SK-N-SH (cell line): Measurements from ENCODE around the gene DCP1B. TPM values are rescaled to one million over a fixed set of nuclear protein-coding genes. Genes with fewer than 3 reads are reported as not detected.

ENCODE experiments used
- CTCF ChIA-PET: fragments of 300-600, 350-600 bp; formaldehyde crosslinking; extraction: SDS; loops from one replicate; lab custom pipeline; 2021; lab: Yijun Ruan, JAX
- POLR2A ChIA-PET: fragments of 350-600 bp; sonication (Branson Sonifier 250); formaldehyde crosslinking; extraction: SDS; loops from one replicate; lab custom pipeline; 2020; ENCODE audit warnings: antibody characterized with exemption, inconsistent platforms; lab: Yijun Ruan, JAX
- DNase-seq: peaks from one replicate; pipeline ENCODE4 v3.0.0; 2012
- H2AFZ ChIP-seq: fragments of 200-600 bp; sonication (generic); 2 replicates; pipeline ENCODE4 v1.8.1; 2016; ENCODE audit warnings: antibody characterized with exemption, mild to moderate bottlenecking, low read depth
- H3F3A ChIP-seq: fragments of 200-600 bp; sonication (generic); replicated peaks from 2 replicates; pipeline ENCODE3; 2016; ENCODE audit warnings: antibody characterized with exemption, mild to moderate bottlenecking; ENCODE audit not compliant: insufficient read depth
- H3K27ac ChIP-seq, 2 experiments: fragments of 200-500 bp in 1 of 2; fragments of 200-600 bp in 1 of 2; sonication (Bioruptor generic) in 1 of 2; sonication (generic), shearing (Covaris generic) in 1 of 2; 2 replicates each; pipeline versions ENCODE4 v1.5.1 to v1.6.1; 2014 to 2016; ENCODE audit warnings: low read depth in 2 of 2, inconsistent platforms in 1 of 2, low read length in 1 of 2, mild to moderate bottlenecking in 1 of 2, mixed read lengths in 1 of 2
- H3K27me3 ChIP-seq: fragments of 200-600 bp; sonication (generic), shearing (Covaris generic); 2 replicates; pipeline ENCODE4 v1.6.1; 2016; ENCODE audit warnings: mixed run types; ENCODE audit not compliant: insufficient read depth
- H3K36me3 ChIP-seq, 2 experiments: fragments of 200-500 bp in 1 of 2; fragments of 200-600 bp in 1 of 2; sonication (Bioruptor generic) in 1 of 2; sonication (generic) in 1 of 2; replicated peaks in 1 of 2; 2 replicates each; pipeline versions ENCODE3 to v1.5.1; 2014 to 2016; ENCODE audit warnings: low read length in 1 of 2, mild to moderate bottlenecking in 1 of 2; ENCODE audit not compliant: insufficient read depth in 2 of 2, control insufficient read depth in 1 of 2
- H3K4me1 ChIP-seq, 2 experiments: fragments of 200-500 bp in 1 of 2; fragments of 200-600 bp in 1 of 2; sonication (Bioruptor generic) in 1 of 2; sonication (generic), shearing (Covaris generic) in 1 of 2; 2 replicates each; pipeline versions ENCODE4 v1.5.1 to v1.6.1; 2014 to 2016; ENCODE audit warnings: low read depth in 1 of 2, low read length in 1 of 2, mixed run types in 1 of 2; ENCODE audit not compliant: insufficient read depth in 2 of 2, control insufficient read depth in 1 of 2
- H3K4me2 ChIP-seq: fragments of 200-600 bp; sonication (generic), shearing (Covaris generic); 2 replicates; pipeline ENCODE4 v1.6.1; 2017; ENCODE audit warnings: mixed run types
- H3K4me3 ChIP-seq, 2 experiments: fragments of 200-500 bp in 1 of 2; fragments of 200-600 bp in 1 of 2; sonication (Bioruptor generic) in 1 of 2; sonication (generic), shearing (Covaris generic) in 1 of 2; 2 replicates each; pipeline versions ENCODE4 v1.5.1 to v1.8.1; 2014 to 2016; ENCODE audit warnings: low read depth in 2 of 2, inconsistent platforms in 1 of 2, low read length in 1 of 2, mild to moderate bottlenecking in 1 of 2, mixed read lengths in 1 of 2, moderate library complexity in 1 of 2
- H3K79me2 ChIP-seq: fragments of 200-600 bp; sonication (generic); 2 replicates; pipeline ENCODE4 v1.8.1; 2017; ENCODE audit warnings: mild to moderate bottlenecking; ENCODE audit not compliant: insufficient read depth
- H3K9ac ChIP-seq: fragments of 200-600 bp; sonication (generic); 2 replicates; pipeline ENCODE4 v1.6.1; 2017; ENCODE audit warnings: mixed run types
- H3K9me2 ChIP-seq: fragments of 200-600 bp; sonication (generic); 2 replicates; pipeline ENCODE4 v1.6.1; 2017; ENCODE audit warnings: mixed run types
- H3K9me3 ChIP-seq: fragments of 200-600 bp; sonication (generic); 2 replicates; pipeline ENCODE4 v1.6.1; 2017; ENCODE audit warnings: mixed run types, mild to moderate bottlenecking, moderate library complexity
- H4K20me1 ChIP-seq: fragments of 200-600 bp; sonication (generic); 2 replicates; pipeline ENCODE4 v1.6.1; 2017; ENCODE audit warnings: mild to moderate bottlenecking, mixed run types; ENCODE audit not compliant: insufficient read depth
- ELF1 ChIP-seq: IDR thresholded peaks from 2 replicates; pipeline ENCODE4 v1.4.0; 2012
- FOSL2 ChIP-seq: IDR thresholded peaks from 2 replicates; pipeline ENCODE4 v1.4.0; 2012; ENCODE audit warnings: low read depth, mild to moderate bottlenecking, moderate library complexity, borderline replicate concordance
- FOXJ3 ChIP-seq: sonication (generic); formaldehyde crosslinking; IDR thresholded peaks from 2 replicates; pipeline ENCODE4 v1.5.1; 2020; ENCODE audit warnings: mild to moderate bottlenecking, missing genetic modification reagents
- FOXM1 ChIP-seq: IDR thresholded peaks from 2 replicates; pipeline ENCODE4 v1.4.0; 2012; ENCODE audit warnings: low read depth, mild to moderate bottlenecking
- GABPA ChIP-seq: IDR thresholded peaks from 2 replicates; pipeline ENCODE4 v1.4.0; 2012; ENCODE audit warnings: low read depth, mild to moderate bottlenecking
- GATA2 ChIP-seq: sonication (generic); formaldehyde crosslinking; IDR thresholded peaks from 2 replicates; pipeline ENCODE4 v1.5.0; 2020; ENCODE audit warnings: mild to moderate bottlenecking, missing genetic modification reagents
- JUND ChIP-seq: IDR thresholded peaks from 2 replicates; pipeline ENCODE4 v1.4.0; 2012
- MEF2A ChIP-seq: IDR thresholded peaks from 2 replicates; pipeline ENCODE4 v1.4.0; 2012; ENCODE audit warnings: low read depth, borderline replicate concordance
- NRF1 ChIP-seq: IDR thresholded peaks from 2 replicates; pipeline ENCODE4 v1.6.1; 2012; ENCODE audit warnings: low read depth, mild to moderate bottlenecking, low read length
- RAD21 ChIP-seq: IDR thresholded peaks from 2 replicates; pipeline ENCODE4 v1.6.1; 2012; ENCODE audit warnings: mild to moderate bottlenecking, low read length
- RXRA ChIP-seq: IDR thresholded peaks from 2 replicates; pipeline ENCODE4 v1.4.0; 2012; ENCODE audit warnings: low read depth, mild to moderate bottlenecking, borderline replicate concordance
- SIN3A ChIP-seq: IDR thresholded peaks from 2 replicates; pipeline ENCODE4 v1.6.1; 2012; ENCODE audit warnings: low read depth, mild to moderate bottlenecking, low read length, moderate library complexity, borderline replicate concordance
- SMC3 ChIP-seq: IDR thresholded peaks from 2 replicates; pipeline ENCODE4 v1.6.1; 2012; ENCODE audit warnings: low read depth, low read length, improper control_type of control experiment
- WGBS: methylation state at CpG from one replicate; pipeline ENCODE4 v1.1.6; 2017; ENCODE audit warnings: low lambda C conversion rate; 5-methylcytosine and 5-hydroxymethylcytosine counted together
- polyA plus RNA-seq, 3 experiments: library from polyadenylated mRNA; depleted of rRNA; stranded (reverse); fragments of >200 nt; gene quantifications; 2 replicates each; pipeline ENCODE4 v1.2.3, GENCODE V29; 2012
- TF ChIP-seq, protein P1 (sequence below): IDR thresholded peaks from 2 replicates; pipeline ENCODE4 v1.6.1; 2012; ENCODE audit warnings: mild to moderate bottlenecking, low read depth, low read length, moderate library complexity
- TF ChIP-seq, protein P2 (sequence below): IDR thresholded peaks from 2 replicates; pipeline ENCODE4 v1.4.0; 2012; ENCODE audit warnings: low read depth, borderline replicate concordance
- TF ChIP-seq, protein P3 (sequence below): IDR thresholded peaks from 2 replicates; pipeline ENCODE4; 2012
- TF ChIP-seq, protein P4 (sequence below): fragments of 200-600 bp; sonication (generic); IDR thresholded peaks from 2 replicates; pipeline ENCODE4 v1.6.1; 2017; ENCODE audit warnings: antibody characterized with exemption, mild to moderate bottlenecking, moderate library complexity
- TF ChIP-seq, protein P5 (sequence below): IDR thresholded peaks from 2 replicates; pipeline ENCODE4 v1.4.0; 2012; ENCODE audit warnings: low read depth, borderline replicate concordance
- TF ChIP-seq, protein P6 (sequence below): fragments of 150-350 bp; IDR thresholded peaks from 2 replicates; pipeline ENCODE4 v1.6.1; 2017; ENCODE audit warnings: antibody characterized with exemption, low read length, low read depth, borderline replicate concordance

DCP1B gene
- polyA plus RNA-seq, 1 of the 3 experiments (the other 2 are of a cell fraction) = 18.8 TPM

DNA sequence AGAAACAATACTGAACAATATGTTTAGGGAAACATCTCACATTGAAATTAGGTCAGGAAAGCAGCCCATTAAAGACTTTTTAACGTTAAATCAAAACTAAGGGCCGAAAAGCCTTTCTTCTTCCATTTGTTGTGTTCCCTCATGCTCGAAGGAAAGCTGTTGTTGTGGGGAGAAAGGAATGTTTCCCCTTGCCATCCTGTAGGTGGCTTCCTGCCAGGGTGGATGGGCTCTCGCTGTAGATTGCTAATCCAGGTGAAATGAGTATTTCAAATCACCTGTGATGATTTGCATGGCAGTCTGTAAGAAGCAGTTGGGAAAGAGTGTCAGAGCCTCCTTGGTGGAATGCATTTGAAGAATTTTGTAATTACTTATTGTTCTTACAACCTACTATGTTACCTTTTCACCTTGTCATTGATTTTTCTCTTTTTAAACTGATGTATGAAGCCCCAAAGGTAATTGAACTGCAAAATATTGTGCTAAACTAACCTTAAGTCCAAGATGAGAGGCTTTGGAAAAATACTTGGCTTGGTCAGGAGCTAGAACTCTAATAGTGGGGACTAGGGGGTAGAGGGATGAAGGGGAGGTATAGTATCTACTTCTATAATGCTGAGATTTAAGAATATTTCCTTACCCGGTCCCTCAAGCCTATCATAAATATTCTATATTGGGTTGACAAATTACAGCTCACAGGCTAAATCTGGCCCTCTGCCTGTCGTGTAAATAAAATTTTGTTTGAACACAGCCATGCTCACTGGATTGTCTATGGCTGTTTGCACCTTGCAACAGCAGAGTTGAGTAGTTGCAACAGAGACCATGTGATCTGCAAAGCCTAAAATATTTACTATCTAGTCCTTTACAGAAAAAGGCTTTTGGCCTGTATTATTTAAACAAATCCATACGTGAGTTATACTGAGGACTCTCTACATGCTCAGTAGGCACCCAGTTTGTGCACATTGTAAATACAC lies 7.7 kb upstream of the DCP1B start:
- DNase-seq = no peak
- 73% methylated on average over 7 of the region's 7 CpGs for WGBS
- POLR2A ChIA-PET = interaction anchor here (2.4 kb wide), 1 partner anchor 8 kb away, joined by 13 read pairs; the partner anchor contains the start of gene DCP1B

More for the DNA sequence above, 7.7 kb upstream of the DCP1B start:
- Histone ChIP-seq H3K79me2 (no peaks in the 10 kb centered on the region), H3K9ac (no peak overlapping the region), H3K27ac (peak overlapping the region in 1 of 2 experiments; percentile 93; a peak in 1 of 4 replicates), H3K4me3 (no peak overlapping the region), H3K27me3 (no peaks in the 10 kb centered on the region), H4K20me1 (no peaks in the 10 kb centered on the region), H3K9me2 (no peaks in the 10 kb centered on the region), H3K4me2 (no peak overlapping the region), H2AFZ (no peak overlapping the region), H3K36me3 (no peaks in the 10 kb centered on the region), H3F3A (no peaks in the 10 kb centered on the region), H3K4me1 (peaks cover 0 to 34% of the 10 kb centered on the region in 2 experiments; a peak in 2 of 4 replicates), H3K9me3 (no peaks in the 10 kb centered on the region)
- CTCF ChIA-PET = interaction anchor here (1.2 to 3.3 kb wide), 6 partner anchors 22 to 571 kb away, joined by 3 to 13 read pairs (median 6); no protein-coding TSS in a partner anchor
- TF ChIP-seq, protein P1, sequence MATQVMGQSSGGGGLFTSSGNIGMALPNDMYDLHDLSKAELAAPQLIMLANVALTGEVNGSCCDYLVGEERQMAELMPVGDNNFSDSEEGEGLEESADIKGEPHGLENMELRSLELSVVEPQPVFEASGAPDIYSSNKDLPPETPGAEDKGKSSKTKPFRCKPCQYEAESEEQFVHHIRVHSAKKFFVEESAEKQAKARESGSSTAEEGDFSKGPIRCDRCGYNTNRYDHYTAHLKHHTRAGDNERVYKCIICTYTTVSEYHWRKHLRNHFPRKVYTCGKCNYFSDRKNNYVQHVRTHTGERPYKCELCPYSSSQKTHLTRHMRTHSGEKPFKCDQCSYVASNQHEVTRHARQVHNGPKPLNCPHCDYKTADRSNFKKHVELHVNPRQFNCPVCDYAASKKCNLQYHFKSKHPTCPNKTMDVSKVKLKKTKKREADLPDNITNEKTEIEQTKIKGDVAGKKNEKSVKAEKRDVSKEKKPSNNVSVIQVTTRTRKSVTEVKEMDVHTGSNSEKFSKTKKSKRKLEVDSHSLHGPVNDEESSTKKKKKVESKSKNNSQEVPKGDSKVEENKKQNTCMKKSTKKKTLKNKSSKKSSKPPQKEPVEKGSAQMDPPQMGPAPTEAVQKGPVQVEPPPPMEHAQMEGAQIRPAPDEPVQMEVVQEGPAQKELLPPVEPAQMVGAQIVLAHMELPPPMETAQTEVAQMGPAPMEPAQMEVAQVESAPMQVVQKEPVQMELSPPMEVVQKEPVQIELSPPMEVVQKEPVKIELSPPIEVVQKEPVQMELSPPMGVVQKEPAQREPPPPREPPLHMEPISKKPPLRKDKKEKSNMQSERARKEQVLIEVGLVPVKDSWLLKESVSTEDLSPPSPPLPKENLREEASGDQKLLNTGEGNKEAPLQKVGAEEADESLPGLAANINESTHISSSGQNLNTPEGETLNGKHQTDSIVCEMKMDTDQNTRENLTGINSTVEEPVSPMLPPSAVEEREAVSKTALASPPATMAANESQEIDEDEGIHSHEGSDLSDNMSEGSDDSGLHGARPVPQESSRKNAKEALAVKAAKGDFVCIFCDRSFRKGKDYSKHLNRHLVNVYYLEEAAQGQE = no peak
- TF ChIP-seq FOXM1 (no peak), SMC3 (no peak), FOXJ3 (CRISPR knock-in tag) (no peak), SIN3A (no peak), GABPA (no peak), NRF1 (no peak), MEF2A (no peak), RAD21 (no peak), ELF1 (no peak), JUND (no peak), FOSL2 (no peak), GATA2 (no peak), RXRA (no peak)
- TF ChIP-seq, protein P2, sequence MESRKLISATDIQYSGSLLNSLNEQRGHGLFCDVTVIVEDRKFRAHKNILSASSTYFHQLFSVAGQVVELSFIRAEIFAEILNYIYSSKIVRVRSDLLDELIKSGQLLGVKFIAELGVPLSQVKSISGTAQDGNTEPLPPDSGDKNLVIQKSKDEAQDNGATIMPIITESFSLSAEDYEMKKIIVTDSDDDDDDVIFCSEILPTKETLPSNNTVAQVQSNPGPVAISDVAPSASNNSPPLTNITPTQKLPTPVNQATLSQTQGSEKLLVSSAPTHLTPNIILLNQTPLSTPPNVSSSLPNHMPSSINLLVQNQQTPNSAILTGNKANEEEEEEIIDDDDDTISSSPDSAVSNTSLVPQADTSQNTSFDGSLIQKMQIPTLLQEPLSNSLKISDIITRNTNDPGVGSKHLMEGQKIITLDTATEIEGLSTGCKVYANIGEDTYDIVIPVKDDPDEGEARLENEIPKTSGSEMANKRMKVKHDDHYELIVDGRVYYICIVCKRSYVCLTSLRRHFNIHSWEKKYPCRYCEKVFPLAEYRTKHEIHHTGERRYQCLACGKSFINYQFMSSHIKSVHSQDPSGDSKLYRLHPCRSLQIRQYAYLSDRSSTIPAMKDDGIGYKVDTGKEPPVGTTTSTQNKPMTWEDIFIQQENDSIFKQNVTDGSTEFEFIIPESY = no peak
- TF ChIP-seq, protein P3, sequence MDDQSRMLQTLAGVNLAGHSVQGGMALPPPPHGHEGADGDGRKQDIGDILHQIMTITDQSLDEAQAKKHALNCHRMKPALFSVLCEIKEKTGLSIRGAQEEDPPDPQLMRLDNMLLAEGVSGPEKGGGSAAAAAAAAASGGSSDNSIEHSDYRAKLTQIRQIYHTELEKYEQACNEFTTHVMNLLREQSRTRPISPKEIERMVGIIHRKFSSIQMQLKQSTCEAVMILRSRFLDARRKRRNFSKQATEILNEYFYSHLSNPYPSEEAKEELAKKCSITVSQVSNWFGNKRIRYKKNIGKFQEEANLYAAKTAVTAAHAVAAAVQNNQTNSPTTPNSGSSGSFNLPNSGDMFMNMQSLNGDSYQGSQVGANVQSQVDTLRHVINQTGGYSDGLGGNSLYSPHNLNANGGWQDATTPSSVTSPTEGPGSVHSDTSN = no peak
- TF ChIP-seq, protein P4, sequence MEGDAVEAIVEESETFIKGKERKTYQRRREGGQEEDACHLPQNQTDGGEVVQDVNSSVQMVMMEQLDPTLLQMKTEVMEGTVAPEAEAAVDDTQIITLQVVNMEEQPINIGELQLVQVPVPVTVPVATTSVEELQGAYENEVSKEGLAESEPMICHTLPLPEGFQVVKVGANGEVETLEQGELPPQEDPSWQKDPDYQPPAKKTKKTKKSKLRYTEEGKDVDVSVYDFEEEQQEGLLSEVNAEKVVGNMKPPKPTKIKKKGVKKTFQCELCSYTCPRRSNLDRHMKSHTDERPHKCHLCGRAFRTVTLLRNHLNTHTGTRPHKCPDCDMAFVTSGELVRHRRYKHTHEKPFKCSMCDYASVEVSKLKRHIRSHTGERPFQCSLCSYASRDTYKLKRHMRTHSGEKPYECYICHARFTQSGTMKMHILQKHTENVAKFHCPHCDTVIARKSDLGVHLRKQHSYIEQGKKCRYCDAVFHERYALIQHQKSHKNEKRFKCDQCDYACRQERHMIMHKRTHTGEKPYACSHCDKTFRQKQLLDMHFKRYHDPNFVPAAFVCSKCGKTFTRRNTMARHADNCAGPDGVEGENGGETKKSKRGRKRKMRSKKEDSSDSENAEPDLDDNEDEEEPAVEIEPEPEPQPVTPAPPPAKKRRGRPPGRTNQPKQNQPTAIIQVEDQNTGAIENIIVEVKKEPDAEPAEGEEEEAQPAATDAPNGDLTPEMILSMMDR = no peak
- TF ChIP-seq, protein P5, sequence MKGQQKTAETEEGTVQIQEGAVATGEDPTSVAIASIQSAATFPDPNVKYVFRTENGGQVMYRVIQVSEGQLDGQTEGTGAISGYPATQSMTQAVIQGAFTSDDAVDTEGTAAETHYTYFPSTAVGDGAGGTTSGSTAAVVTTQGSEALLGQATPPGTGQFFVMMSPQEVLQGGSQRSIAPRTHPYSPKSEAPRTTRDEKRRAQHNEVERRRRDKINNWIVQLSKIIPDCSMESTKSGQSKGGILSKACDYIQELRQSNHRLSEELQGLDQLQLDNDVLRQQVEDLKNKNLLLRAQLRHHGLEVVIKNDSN = no peak
- TF ChIP-seq, protein P6, sequence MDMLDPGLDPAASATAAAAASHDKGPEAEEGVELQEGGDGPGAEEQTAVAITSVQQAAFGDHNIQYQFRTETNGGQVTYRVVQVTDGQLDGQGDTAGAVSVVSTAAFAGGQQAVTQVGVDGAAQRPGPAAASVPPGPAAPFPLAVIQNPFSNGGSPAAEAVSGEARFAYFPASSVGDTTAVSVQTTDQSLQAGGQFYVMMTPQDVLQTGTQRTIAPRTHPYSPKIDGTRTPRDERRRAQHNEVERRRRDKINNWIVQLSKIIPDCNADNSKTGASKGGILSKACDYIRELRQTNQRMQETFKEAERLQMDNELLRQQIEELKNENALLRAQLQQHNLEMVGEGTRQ = no peak
